IPS DF 6.9 (cell line): ENCODE data around the gene CCS.
"Not testable (repeated sequence)": the region's sequence is repeated elsewhere in the genome, so short reads cannot be mapped to it uniquely, and the experiment has no call there.

Source experiments
- DNase-seq: peaks from one replicate; pipeline ENCODE4 v3.0.0-alpha.2; 2013; ENCODE audit warnings: low read depth, low spot score
- H3K27ac ChIP-seq: one replicate; pipeline ENCODE4 v1.5.1; 2013; ENCODE audit warnings: low read length, control low read depth
- H3K27me3 ChIP-seq: 2 replicates; pipeline ENCODE4 v1.6.1; 2013; ENCODE audit warnings: mild to moderate bottlenecking, low read length; ENCODE audit not compliant: control insufficient read depth, insufficient read depth
- H3K36me3 ChIP-seq: 2 replicates; pipeline ENCODE4 v1.6.1; 2013; ENCODE audit warnings: low read length; ENCODE audit not compliant: control insufficient read depth, insufficient read depth
- H3K4me1 ChIP-seq: 2 replicates; pipeline ENCODE4 v1.6.1; 2013; ENCODE audit warnings: low read length; ENCODE audit not compliant: control insufficient read depth, insufficient read depth
- H3K4me3 ChIP-seq: 2 replicates; pipeline ENCODE4 v1.5.1; 2013; ENCODE audit warnings: mild to moderate bottlenecking, low read length
- H3K9me3 ChIP-seq: 2 replicates; pipeline ENCODE4 v1.6.1; 2013; ENCODE audit warnings: low read length, inconsistent platforms; ENCODE audit not compliant: control insufficient read depth, insufficient read depth
- WGBS: extraction: QIAGEN DNeasy Blood & Tissue Kit; methylation state at CpG from one replicate; pipeline ENCODE4 v1.1.7; 2013; ENCODE audit warnings: mixed read lengths, missing lambda C conversion rate; ENCODE audit not compliant: insufficient read length, insufficient coverage; 5-methylcytosine and 5-hydroxymethylcytosine counted together

CCS gene

GRCh38 chr11:66569076-66569475 is 23.9 kb upstream of the CCS start:
- peaks cover 1% of the 10 kb centered on the region; the same call in 1 of the 2 replicates for H3K4me1 ChIP-seq
- no peak overlapping the region for H3K27ac ChIP-seq
- no CpG with 5 or more reads among the region's 7 CpGs for whole genome bisulfite sequencing
- no peak overlapping the region for H3K4me3 ChIP-seq
- DNase-seq, result no peak
- no peaks in the 10 kb centered on the region for H3K36me3 ChIP-seq
- H3K27me3 ChIP-seq, result no peaks in the 10 kb centered on the region
- no peaks in the 10 kb centered on the region for H3K9me3 ChIP-seq

- no peak for DNase-seq
- no peaks in the 10 kb centered on the region for H3K36me3 ChIP-seq
Measured at GRCh38 chr11:66570079-66570849, 22.7 kb upstream of the CCS start.

GRCh38 chr11:66570850-66571180 is 22.2 kb upstream of the CCS start:
- WGBS, result no CpG with 5 or more reads among the region's 2 CpGs

More at GRCh38 chr11:66570079-66570849, 22.7 kb upstream of the CCS start:
- WGBS, result no CpG with 5 or more reads among the region's 5 CpGs
- Histone ChIP-seq H3K4me1 (peaks cover 1% of the 10 kb centered on the region; the same call in 1 of the 2 replicates), H3K27ac (no peak overlapping the region), H3K4me3 (no peak overlapping the region), H3K9me3 (no peaks in the 10 kb centered on the region), H3K27me3 (no peaks in the 10 kb centered on the region)

DNA sequence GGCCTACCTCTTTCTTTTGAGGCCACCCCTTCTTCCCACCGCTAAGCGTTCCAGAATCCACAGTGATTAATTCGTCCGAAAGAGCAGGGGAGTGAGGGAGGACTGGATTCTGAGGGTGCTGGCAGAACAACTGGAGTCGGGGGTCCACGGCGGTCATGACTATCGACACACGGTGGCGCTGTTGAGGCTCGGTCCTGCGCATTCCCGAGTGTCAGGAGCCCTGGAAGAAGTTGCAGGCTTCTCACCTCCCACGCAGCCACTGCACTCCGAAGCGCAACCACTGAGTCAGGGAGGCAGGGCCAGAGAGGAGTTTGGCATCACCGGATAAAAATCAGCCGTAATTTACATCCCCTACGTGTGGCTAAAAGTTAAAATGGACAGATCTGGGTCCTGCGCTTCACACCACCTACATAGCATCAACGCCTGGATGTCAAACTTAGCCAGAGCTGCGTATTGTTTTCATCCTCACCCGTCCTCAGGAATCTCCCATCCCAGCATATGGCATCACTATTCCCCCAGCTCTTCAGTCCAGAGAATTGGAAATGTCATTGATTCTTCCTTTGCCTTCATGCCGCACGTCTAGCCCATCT is 13.9 kb upstream of the CCS start:
- H3K4me1 ChIP-seq, result no peaks in the 10 kb centered on the region
- no peaks in the 10 kb centered on the region for H3K36me3 ChIP-seq

More at GRCh38 chr11:66570850-66571180, 22.2 kb upstream of the CCS start:
- DNase-seq, result no peak
- Histone ChIP-seq H3K9me3 (no peaks in the 10 kb centered on the region), H3K27me3 (no peaks in the 10 kb centered on the region), H3K4me1 (peaks cover 1% of the 10 kb centered on the region; the same call in 1 of the 2 replicates), H3K4me3 (no peak overlapping the region), H3K36me3 (no peaks in the 10 kb centered on the region), H3K27ac (no peak overlapping the region)

DNA sequence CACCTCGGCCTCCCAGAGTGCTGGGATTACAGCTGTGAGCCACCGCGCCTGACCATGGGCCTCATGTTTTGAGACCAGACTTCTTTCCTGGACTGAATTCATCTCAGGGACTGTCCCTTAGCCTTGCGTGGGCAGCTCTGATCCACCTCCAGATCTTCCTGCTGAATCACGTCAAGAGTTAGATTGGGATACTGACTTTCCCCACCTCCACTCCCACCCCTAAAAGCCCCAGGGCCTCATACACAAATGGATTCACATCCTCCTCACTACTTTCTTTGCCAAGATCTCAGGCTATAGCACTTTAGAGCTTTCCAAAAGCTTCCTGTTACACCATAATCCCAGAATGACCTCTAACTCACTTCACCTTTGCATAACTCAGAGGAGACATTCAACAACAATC is 12.2 kb upstream of the CCS start:
- Histone ChIP-seq H3K27me3 (no peaks in the 10 kb centered on the region), H3K9me3 (no peaks in the 10 kb centered on the region; the same call in 1 of the 2 replicates), H3K27ac (no peak overlapping the region), H3K4me3 (no peak overlapping the region), H3K36me3 (no peaks in the 10 kb centered on the region), H3K4me1 (no peaks in the 10 kb centered on the region)
- WGBS, result no CpG with 5 or more reads among the region's 5 CpGs
- no peak for DNase-seq

More for the DNA sequence above, 13.9 kb upstream of the CCS start:
- Histone ChIP-seq H3K27me3 (no peaks in the 10 kb centered on the region), H3K27ac (no peak overlapping the region), H3K4me3 (no peak overlapping the region), H3K9me3 (no peaks in the 10 kb centered on the region; the same call in 1 of the 2 replicates)
- no CpG with 5 or more reads among the region's 25 CpGs for WGBS
- DNase-seq, result peak; percentile 63

- no peak overlapping the region for H3K4me3 ChIP-seq
- no peaks in the 10 kb centered on the region for H3K4me1 ChIP-seq
- H3K36me3 ChIP-seq, result no peaks in the 10 kb centered on the region
- H3K27me3 ChIP-seq, result no peaks in the 10 kb centered on the region
- WGBS, result no CpG with 5 or more reads among the region's 3 CpGs
- DNase-seq, result no peak
- H3K9me3 ChIP-seq, result no peaks in the 10 kb centered on the region; the same call in 1 of the 2 replicates
- no peak overlapping the region for H3K27ac ChIP-seq
Measured at GRCh38 chr11:66581261-66581660, 11.7 kb upstream of the CCS start.

GRCh38 chr11:66582565-66583147 is 10.3 kb upstream of the CCS start:
- not testable (repeated sequence) for DNase-seq, H3K4me1 ChIP-seq, H3K4me3 ChIP-seq, H3K9me3 ChIP-seq, H3K27me3 ChIP-seq, H3K27ac ChIP-seq, H3K36me3 ChIP-seq
- no CpG with 5 or more reads among the region's 3 CpGs for WGBS

- H3K27ac ChIP-seq, result not testable (repeated sequence)
- no CpG with 5 or more reads among the region's 1 CpG for WGBS
Measured at GRCh38 chr11:66585447-66585846, 7.5 kb upstream of the CCS start.

DNA sequence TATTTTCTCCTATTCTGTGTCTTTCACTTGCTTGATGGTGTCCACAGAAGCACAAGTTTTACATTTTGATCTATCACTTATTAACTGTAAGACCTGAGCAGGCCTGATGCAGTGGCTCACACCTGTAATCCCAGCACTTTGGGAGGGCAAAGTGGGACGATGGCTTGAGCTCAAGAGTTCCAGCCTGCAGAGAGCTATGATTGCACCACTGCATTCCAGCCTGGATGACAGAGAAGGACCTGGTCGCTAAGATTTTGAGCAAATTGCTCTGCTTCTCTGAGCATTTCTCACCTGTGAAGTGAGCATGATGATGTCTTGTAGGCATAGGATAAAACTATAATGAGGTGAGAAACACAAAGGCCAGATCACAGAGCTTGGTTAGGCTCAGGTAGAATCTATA is 6.8 kb upstream of the CCS start:
- no CpG with 5 or more reads among the region's 2 CpGs for WGBS
- H3K27ac ChIP-seq, result no peak overlapping the region
- no peaks in the 10 kb centered on the region for H3K27me3 ChIP-seq
- no peaks in the 10 kb centered on the region for H3K36me3 ChIP-seq
- H3K9me3 ChIP-seq, result no peaks in the 10 kb centered on the region; the same call in 1 of the 2 replicates
- no peak overlapping the region for H3K4me3 ChIP-seq
- no peaks in the 10 kb centered on the region for H3K4me1 ChIP-seq
- no peak for DNase-seq

More at GRCh38 chr11:66585447-66585846, 7.5 kb upstream of the CCS start:
- not testable (repeated sequence) for H3K36me3 ChIP-seq, DNase-seq, H3K27me3 ChIP-seq, H3K4me1 ChIP-seq, H3K4me3 ChIP-seq, H3K9me3 ChIP-seq

GRCh38 chr11:66589315-66589714 is 3.7 kb upstream of the CCS start:
- H3K27ac ChIP-seq, DNase-seq, H3K36me3 ChIP-seq, H3K4me1 ChIP-seq, H3K27me3 ChIP-seq, H3K9me3 ChIP-seq, H3K4me3 ChIP-seq: not testable (repeated sequence)
- WGBS, result no CpG with 5 or more reads among the region's 2 CpGs
